GM23248 (cell line): ENCODE data around the gene WDR75.

Experiments used
- EZH2 ChIP-seq: fragments of 200-600 bp; sonication (generic); IDR thresholded peaks from 2 replicates; pipeline ENCODE4 v1.6.1; 2018; ENCODE audit warnings: antibody characterized with exemption, mild to moderate bottlenecking; ENCODE audit not compliant: insufficient read depth, poor library complexity, severe bottlenecking
- EZH2phosphoT487 ChIP-seq: fragments of 200-600 bp; sonication (generic); IDR thresholded peaks from 2 replicates; pipeline ENCODE4 v1.6.1; 2018; ENCODE audit warnings: antibody characterized with exemption, moderate library complexity, mild to moderate bottlenecking, low read depth; ENCODE audit not compliant: insufficient read depth

DNA sequence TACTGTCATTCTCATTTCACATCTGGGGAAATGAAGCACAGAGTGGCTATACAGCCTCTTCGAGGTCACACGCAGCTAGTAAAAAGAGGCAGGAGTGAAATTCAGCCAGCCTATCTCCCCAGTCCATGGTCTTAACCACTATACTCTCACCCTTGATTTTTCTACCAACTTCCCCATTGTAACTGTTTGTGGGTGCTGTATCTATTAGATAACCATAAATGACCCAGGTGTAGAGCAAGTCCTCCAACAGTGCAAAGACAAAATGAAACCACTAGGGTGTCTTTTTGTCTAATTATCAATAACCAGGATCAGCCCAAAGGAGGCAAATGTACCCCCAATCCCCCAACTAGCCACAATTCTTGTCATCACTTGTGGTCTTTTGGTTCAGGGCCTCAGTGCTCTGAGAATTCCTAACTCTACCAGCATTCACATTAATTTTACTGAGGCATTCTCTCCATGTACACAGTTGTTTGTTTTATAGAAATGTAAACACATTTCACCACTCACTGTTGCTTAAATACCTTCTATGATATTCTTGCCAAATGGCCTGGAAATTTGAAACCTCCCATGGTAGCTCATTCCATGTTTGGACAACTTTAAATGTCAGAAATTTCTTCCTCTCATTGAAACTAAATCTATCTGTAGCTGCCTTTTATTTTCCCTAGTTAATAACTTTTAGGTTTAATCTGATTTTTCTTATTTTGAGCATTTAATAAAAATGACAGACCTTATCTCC is 80.6 kb downstream of the WDR75 start:
- TF ChIP-seq EZH2phosphoT487 (no peak), EZH2 (no peak)
